Ovary (tissue), 9 donors: Measurements from ENCODE around the gene SEC24D. TPM values are rescaled to one million over a fixed set of nuclear protein-coding genes. Genes with fewer than 3 reads are reported as not detected.

Source experiments
- DNase-seq, 5 donors: peaks; one replicate each; pipeline ENCODE4 v3.0.0-alpha.2; 2019 to 2020
- H3K27ac ChIP-seq, 2 donors: fragments of 200-600 bp; one replicate each; pipeline versions ENCODE4 v1.5.1 to v1.8.0; 2019 to 2022
- H3K27me3 ChIP-seq: fragments of 200-600 bp; one replicate; pipeline ENCODE4 v1.8.0; 2022
- H3K36me3 ChIP-seq: fragments of 200-600 bp; sonication (generic); one replicate; pipeline ENCODE4 v1.5.1; 2019
- H3K4me1 ChIP-seq: one replicate; pipeline ENCODE4 v1.8.1; 2013; ENCODE audit warnings: mild to moderate bottlenecking, moderate library complexity; ENCODE audit not compliant: insufficient read depth
- H3K4me3 ChIP-seq: fragments of 200-600 bp; sonication (generic); one replicate; pipeline ENCODE4 v1.5.1; 2017
- H3K9me3 ChIP-seq, 2 donors: fragments of 200-600 bp in 1 of 2; sonication (generic) in 1 of 2; one replicate each; pipeline versions ENCODE4 v1.5.1 to v1.8.1; 2013 to 2019; ENCODE audit warnings: mild to moderate bottlenecking in 1 of 2, moderate library complexity in 1 of 2
- CTCF ChIP-seq, 3 donors: fragments of 450-650 bp in 2 of 3; fragments of 200-600 bp in 1 of 3; IDR thresholded peaks; one replicate each; pipeline versions ENCODE4 v1.5.1 to v1.8.0; 2016 to 2022; ENCODE audit warnings: antibody characterized with exemption in 3 of 3, mild to moderate bottlenecking in 1 of 3
- EP300 ChIP-seq: sonication (generic); formaldehyde crosslinking; IDR thresholded peaks from one replicate; pipeline ENCODE4 v1.6.1; 2017; ENCODE audit warnings: antibody characterized with exemption
- POLR2A ChIP-seq: fragments of 450-650 bp; IDR thresholded peaks from one replicate; pipeline ENCODE4 v1.6.1; 2017; ENCODE audit warnings: antibody characterized with exemption, mild to moderate bottlenecking, moderate library complexity
- WGBS, 3 donors: extraction: QIAGEN DNeasy Blood & Tissue Kit in 1 of 3; methylation state at CpG; one replicate each; pipeline versions ENCODE4 v1.1.5 to v1.1.7; 2013 to 2017; 5-methylcytosine and 5-hydroxymethylcytosine counted together
- intact Hi-C, 4 donors: fragments of 100-400 bp; cut with DNase I; formaldehyde crosslinking; loops; one replicate each; pipeline versions ENCODE4 v1.11.0 to v1.15.1; 2022 to 2023
- polyA plus RNA-seq, 2 donors: library from polyadenylated mRNA; stranded (reverse); fragments of 200-250 nt in 1 of 2; fragments of 350-450 nt in 1 of 2; fragmentation: Illumina TruSeq in 1 of 2; extraction: RNeasy Lipid Tissue Mini Kit (QIAGEN cat#74804) in 1 of 2; gene quantifications; one replicate each; pipeline ENCODE4 v1.2.3, GENCODE V29; 2013 to 2014
- total RNA-seq, 7 donors: library from RNA; depleted of rRNA in 2 of 7; stranded (reverse); fragments of >200 nt in 2 of 7; fragmentation: NEBNext Ultra II Directional in 3 of 7; extraction: Animal tissue kit (Norgen Biotek cat#: 25700) in 3 of 7; gene quantifications; one replicate each; pipeline versions ENCODE4 v1.1.0 to v1.2.4, GENCODE V29; 2016 to 2023
- donor health status: DM: no; HTN: no; CAD: no; lungs with moderate emphysema.
- donor health status: DM: no; HTN: no; CAD: no.
- donor health status: Bipolar disorder and iron deficiency.
- donor health status: DM: yes; HTN: yes; CAD: no.
- donor health status: DM: no; HTN: no; CAD: no.
- donor health status: DM: yes; HTN: yes; CAD: no.

The SEC24D gene
- total and polyA plus RNA-seq, 9 donors: 15.4 to 53.0 (median 39.0) TPM

GRCh38 chr4:118842055-118842454, 6.1 kb upstream of the SEC24D start:
- Histone ChIP-seq H3K27me3 (no peaks in the 10 kb centered on the region), H3K4me3 (no peak overlapping the region), H3K27ac (no peak overlapping the region), H3K9me3 (no peaks in the 10 kb centered on the region), H3K4me1 (no peaks in the 10 kb centered on the region), H3K36me3 (no peaks in the 10 kb centered on the region)
- no peak for DNase-seq
- intact Hi-C loops: no loop called here
- 62 to 87% (median 80%) methylated on average over 3 of the region's 3 CpGs for WGBS, 3 donors
- no peak for TF ChIP-seq CTCF (IDR thresholded peaks at IDR 0.05)
- no peak for TF ChIP-seq POLR2A
- no peak for TF ChIP-seq EP300

- TF ChIP-seq POLR2A (no peak), CTCF (IDR thresholded peaks at IDR 0.05) (no peak), EP300 (no peak)
- intact Hi-C loops: loop anchor here in 2 of 4 donors (5.0 to 10.0 kb wide), 2 partner anchors 45 to 128 kb away; partner anchors contain the start of gene SYNPO2 (in 1 of the 2)
- whole genome bisulfite sequencing, 3 donors: 75 to 81% (median 78%) methylated on average over 3 of the region's 3 CpGs
Observed at GRCh38 chr4:118839221-118839927, 3.4 kb upstream of the SEC24D start.

GRCh38 chr4:118837121-118837507, 1.2 kb upstream of the SEC24D start:
- no peak overlapping the region for H3K4me3 ChIP-seq
- no peak for DNase-seq
- WGBS, 3 donors: 67 to 72% (median 71%) methylated on average over 4 of the region's 4 CpGs

More at GRCh38 chr4:118839221-118839927, 3.4 kb upstream of the SEC24D start:
- DNase-seq: no peak
- H3K27me3 ChIP-seq: no peaks in the 10 kb centered on the region
- H3K36me3 ChIP-seq: no peaks in the 10 kb centered on the region
- no peaks in the 10 kb centered on the region for H3K4me1 ChIP-seq
- H3K4me3 ChIP-seq: no peak overlapping the region
- H3K9me3 ChIP-seq: no peaks in the 10 kb centered on the region
- no peak overlapping the region for H3K27ac ChIP-seq

More at GRCh38 chr4:118837121-118837507, 1.2 kb upstream of the SEC24D start:
- Histone ChIP-seq H3K27me3 (no peaks in the 10 kb centered on the region), H3K4me1 (peaks cover 1% of the 10 kb centered on the region), H3K36me3 (no peaks in the 10 kb centered on the region), H3K27ac (no peak overlapping the region), H3K9me3 (no peaks in the 10 kb centered on the region)
- intact Hi-C loops: loop anchor here in 2 of 4 donors (5.0 to 10.0 kb wide), 2 partner anchors 48 to 130 kb away; partner anchors contain the start of gene SYNPO2 (in 1 of the 2)
- TF ChIP-seq POLR2A: no peak
- TF ChIP-seq EP300: no peak
- TF ChIP-seq CTCF (IDR thresholded peaks at IDR 0.05): no peak
